Activated T-helper 17 cell treated with anti-CD3 and anti-CD28 coated beads, Interleukin-2, amount 50 U/mL, for 72 hours (primary cell): ENCODE measurements around the gene ABCG1. TPM values are rescaled to one million over a fixed set of nuclear protein-coding genes. Genes with fewer than 3 reads are reported as not detected.

Experiments used
- ATAC-seq: fragments of 150-1000 bp; cut with Tn5 transposase; replicated peaks from 2 replicates; pipeline ENCODE4 v1.10.0; 2021; ENCODE audit warnings: mild to moderate bottlenecking, moderate library complexity
- H3K27ac Mint-ChIP-seq: one replicate; pipeline ENCODE4 v1.8.0; 2022; ENCODE audit warnings: mixed read lengths
- H3K27me3 Mint-ChIP-seq: one replicate; pipeline ENCODE4 v1.8.0; 2022; ENCODE audit warnings: mixed read lengths
- H3K36me3 Mint-ChIP-seq: one replicate; pipeline ENCODE4 v1.8.0; 2022; ENCODE audit warnings: low read depth, mild to moderate bottlenecking, mixed read lengths
- H3K4me1 Mint-ChIP-seq: one replicate; pipeline ENCODE4 v1.8.0; 2022; ENCODE audit warnings: mixed read lengths
- H3K4me3 Mint-ChIP-seq: one replicate; pipeline ENCODE4 v1.8.0; 2022; ENCODE audit warnings: mild to moderate bottlenecking, mixed read lengths
- H3K9me3 Mint-ChIP-seq: one replicate; pipeline ENCODE4 v1.8.0; 2022; ENCODE audit warnings: mixed read lengths
- total RNA-seq, 2 donors: library from RNA; stranded (reverse); gene quantifications; one replicate each; pipeline ENCODE4 v1.2.3, GENCODE V29; 2022

The ABCG1 gene
- total RNA-seq, 2 donors from 2014 or later = 3.1 to 8.2 TPM

DNA sequence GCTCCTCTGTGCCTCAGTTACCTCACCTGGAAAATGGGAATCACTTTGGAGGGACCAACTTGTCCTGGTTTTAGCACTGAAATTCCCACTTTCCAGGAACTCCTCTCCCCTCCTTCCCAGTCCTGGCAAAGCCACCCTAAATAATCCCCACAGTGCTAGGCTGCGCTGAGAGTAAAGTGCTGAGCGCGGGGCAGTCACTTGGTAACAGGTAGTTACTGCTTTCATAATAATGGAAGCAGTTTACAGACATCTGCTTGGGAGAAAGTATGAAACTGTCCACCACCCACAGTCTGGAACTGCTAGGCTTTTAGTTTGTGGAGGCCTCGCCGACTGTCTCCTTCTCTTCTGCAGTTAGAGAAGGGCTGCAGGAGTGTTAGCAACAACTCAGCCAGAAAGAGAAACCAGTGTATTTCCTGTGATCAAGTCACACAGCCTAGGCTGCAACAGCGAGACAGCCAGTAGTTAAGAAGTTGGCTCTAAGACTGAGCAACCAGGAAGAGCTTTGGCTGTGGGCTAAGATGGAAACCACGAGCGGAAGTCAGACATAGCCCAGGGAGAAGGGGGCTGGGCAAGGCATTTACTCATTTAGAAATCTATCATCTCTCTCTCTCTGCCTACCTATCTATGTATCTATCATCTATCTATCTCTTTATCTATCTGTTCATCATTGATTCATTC lies 30.8 kb upstream of the ABCG1 start:
- H3K27me3 Mint-ChIP-seq = no peaks in the 10 kb centered on the region
- no peaks in the 10 kb centered on the region for H3K36me3 Mint-ChIP-seq
- peak overlapping the region; percentile 74 for H3K27ac Mint-ChIP-seq
- H3K4me3 Mint-ChIP-seq = peak overlapping the region; percentile 74
- H3K4me1 Mint-ChIP-seq = peaks cover 42% of the 10 kb centered on the region
- peak; percentile 92 for ATAC-seq
- no peaks in the 10 kb centered on the region for H3K9me3 Mint-ChIP-seq

DNA sequence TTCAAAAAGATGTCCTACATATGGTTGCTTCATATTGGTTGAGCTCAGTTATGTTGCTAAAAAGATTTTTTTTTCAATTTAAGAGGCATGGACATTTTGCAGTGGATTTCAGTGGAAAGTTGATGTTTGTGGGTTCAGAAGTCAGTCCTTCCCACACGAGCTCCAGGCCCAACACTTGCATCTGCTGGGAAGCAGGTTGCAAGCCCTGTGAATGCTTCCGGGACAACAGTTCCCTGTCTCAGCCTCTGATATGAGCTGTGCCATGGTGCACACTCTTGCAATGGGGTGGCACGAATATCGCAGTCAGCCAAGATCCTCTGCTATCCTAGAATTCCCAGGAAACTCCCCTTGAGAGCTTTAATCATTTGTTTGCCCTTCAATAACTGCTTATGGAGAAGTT lies 30.3 kb upstream of the ABCG1 start:
- peaks cover 47% of the 10 kb centered on the region for H3K4me1 Mint-ChIP-seq
- H3K36me3 Mint-ChIP-seq = no peaks in the 10 kb centered on the region
- no peaks in the 10 kb centered on the region for H3K27me3 Mint-ChIP-seq
- peak overlapping the region; percentile 74 for H3K4me3 Mint-ChIP-seq
- ATAC-seq = no peak
- no peaks in the 10 kb centered on the region for H3K9me3 Mint-ChIP-seq
- H3K27ac Mint-ChIP-seq = peak overlapping the region; percentile 74

DNA sequence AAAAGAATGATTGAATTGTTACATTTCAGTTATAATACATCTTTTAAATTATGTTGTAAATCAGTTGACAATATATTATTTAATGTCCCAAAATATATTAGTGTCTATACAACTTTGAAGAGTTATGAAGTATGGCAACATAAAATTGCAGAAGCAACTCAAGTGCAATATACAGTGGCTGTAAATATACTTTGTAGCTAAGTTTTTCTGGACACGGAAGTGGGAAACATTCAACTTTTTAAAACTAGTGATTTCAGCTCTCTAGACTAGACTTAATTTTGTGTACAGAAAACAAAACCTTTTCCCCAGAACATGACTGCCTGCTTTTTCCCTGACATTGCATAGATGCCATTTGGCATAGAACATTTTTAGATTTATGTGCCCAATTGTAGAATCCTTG lies 29.5 kb upstream of the ABCG1 start:
- H3K9me3 Mint-ChIP-seq = no peaks in the 10 kb centered on the region
- H3K27ac Mint-ChIP-seq = no peak overlapping the region
- peaks cover 49% of the 10 kb centered on the region for H3K4me1 Mint-ChIP-seq
- no peak overlapping the region for H3K4me3 Mint-ChIP-seq
- H3K27me3 Mint-ChIP-seq = no peaks in the 10 kb centered on the region
- no peak for ATAC-seq
- no peaks in the 10 kb centered on the region for H3K36me3 Mint-ChIP-seq

DNA sequence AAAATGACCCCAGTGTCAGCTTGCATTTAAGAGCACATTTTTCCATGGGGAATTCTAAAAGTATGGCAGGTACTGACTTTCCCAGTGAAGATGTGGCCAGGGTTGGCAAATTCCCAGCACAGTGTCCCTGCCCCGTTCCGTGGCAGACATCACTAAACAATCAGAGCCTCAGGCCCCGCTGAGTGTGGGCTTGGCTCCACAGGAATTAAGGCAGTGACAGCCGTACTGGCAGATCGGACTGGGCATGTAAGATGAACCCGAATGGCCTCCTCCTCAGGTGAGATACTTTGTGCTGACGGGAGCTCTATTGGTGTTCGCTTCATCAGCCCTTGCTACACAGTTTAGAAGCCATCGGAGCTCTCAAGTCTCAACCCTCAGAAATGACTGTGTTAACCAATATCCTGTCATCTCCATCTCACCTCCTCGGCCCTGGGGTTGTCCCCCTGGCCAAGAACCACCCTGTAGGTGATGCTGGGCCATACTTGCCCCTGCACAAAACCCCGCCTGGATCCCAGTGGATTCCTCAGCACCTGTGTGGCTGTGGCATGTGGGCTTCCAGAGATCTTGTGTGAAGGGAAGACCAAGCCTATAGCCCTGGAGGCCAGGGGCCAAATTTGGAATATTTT lies 29.0 kb upstream of the ABCG1 start:
- H3K27me3 Mint-ChIP-seq = no peaks in the 10 kb centered on the region
- peaks cover 49% of the 10 kb centered on the region for H3K4me1 Mint-ChIP-seq
- H3K27ac Mint-ChIP-seq = no peak overlapping the region
- H3K4me3 Mint-ChIP-seq = no peak overlapping the region
- H3K36me3 Mint-ChIP-seq = no peaks in the 10 kb centered on the region
- peak; percentile 47 for ATAC-seq
- H3K9me3 Mint-ChIP-seq = no peaks in the 10 kb centered on the region

DNA sequence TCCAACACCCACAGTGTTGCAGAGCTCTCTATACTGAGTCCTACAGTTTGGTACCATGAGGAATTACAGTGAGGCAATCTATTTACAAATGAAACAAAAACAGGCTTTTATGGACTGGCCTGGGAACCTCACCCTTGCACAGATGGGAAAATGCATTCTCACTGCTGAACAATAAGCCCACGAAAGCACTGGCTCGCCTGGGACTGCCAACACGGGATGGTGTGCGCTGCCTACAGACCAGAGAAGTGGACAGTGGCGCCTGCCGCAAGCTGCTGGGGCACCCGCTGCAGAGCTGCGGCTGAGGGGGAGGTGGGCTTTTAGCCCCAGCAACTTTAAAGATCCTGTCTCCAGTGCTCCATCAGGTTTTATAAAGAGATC lies 28.5 kb upstream of the ABCG1 start:
- Mint-ChIP-seq H3K4me1 (peaks cover 49% of the 10 kb centered on the region), H3K36me3 (no peaks in the 10 kb centered on the region), H3K27me3 (no peaks in the 10 kb centered on the region), H3K4me3 (no peak overlapping the region), H3K27ac (no peak overlapping the region), H3K9me3 (no peaks in the 10 kb centered on the region)
- ATAC-seq = no peak

DNA sequence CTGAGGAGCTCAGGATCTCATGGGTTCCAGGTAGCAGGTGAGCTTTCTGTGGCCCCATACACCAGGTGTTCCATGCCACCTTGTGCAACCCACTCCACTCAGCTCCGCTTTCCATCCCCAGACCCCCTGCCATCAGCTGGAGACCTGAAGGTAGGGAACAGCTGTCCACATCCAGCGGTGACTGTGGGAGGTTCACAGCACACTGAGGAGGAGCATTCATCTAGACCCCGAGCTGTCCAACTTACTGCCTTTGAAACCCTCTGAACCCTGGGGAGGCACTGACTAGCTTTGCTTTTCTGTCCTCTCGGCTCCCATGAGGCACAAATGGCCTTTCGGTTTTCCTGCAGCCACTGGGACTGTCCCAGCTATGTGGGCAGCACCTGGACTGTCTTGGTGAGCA lies 27.9 kb upstream of the ABCG1 start:
- no peak for ATAC-seq
- Mint-ChIP-seq H3K9me3 (no peaks in the 10 kb centered on the region), H3K4me1 (peaks cover 43% of the 10 kb centered on the region), H3K27ac (no peak overlapping the region), H3K36me3 (no peaks in the 10 kb centered on the region), H3K27me3 (no peaks in the 10 kb centered on the region), H3K4me3 (no peak overlapping the region)

DNA sequence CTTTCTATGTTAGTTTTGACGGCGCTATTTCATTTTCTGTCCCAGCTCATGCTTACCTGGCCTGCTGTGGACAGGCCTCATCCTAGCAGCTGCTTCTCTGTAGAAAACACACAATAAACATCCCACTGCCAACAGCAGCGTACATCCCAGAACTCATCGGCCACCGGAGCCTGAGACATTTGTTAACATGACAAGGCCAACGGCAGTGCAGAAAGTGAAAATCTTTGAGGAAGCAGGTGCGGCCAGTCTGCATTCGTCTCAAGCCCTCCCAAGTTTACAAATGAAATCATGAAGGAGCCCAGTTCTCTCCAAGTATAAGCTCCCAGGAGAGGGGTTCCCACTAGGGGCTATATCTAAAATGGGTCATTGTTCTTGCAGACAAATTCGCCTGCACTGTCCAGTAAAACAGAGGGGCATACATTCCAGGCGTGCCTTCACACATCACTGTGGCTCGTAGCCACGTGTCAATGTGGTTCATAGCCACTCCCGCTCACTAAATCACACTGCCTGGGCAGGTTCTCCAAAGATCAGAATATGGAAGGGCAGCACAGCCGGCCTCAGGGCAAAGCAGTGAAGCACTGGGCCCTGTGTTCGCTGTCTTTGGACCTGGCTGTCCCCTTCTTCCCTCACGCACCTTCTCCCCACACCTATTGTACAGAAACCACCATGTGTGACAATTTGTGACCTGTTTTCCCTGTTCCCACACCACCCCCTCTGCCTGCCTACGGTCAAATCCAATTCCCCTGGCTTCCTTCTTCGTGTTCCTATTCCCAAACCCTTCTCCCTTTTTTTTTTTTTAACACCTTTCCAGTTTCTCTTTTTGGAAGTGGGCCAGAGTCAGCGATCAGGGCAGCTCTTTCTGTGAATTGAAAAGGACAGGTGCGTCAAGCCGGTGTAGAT lies 27.0 kb upstream of the ABCG1 start:
- ATAC-seq = no peak
- Mint-ChIP-seq H3K27ac (peak overlapping the region; percentile 62), H3K4me1 (peaks cover 34% of the 10 kb centered on the region), H3K4me3 (no peak overlapping the region), H3K36me3 (no peaks in the 10 kb centered on the region), H3K9me3 (no peaks in the 10 kb centered on the region), H3K27me3 (no peaks in the 10 kb centered on the region)

DNA sequence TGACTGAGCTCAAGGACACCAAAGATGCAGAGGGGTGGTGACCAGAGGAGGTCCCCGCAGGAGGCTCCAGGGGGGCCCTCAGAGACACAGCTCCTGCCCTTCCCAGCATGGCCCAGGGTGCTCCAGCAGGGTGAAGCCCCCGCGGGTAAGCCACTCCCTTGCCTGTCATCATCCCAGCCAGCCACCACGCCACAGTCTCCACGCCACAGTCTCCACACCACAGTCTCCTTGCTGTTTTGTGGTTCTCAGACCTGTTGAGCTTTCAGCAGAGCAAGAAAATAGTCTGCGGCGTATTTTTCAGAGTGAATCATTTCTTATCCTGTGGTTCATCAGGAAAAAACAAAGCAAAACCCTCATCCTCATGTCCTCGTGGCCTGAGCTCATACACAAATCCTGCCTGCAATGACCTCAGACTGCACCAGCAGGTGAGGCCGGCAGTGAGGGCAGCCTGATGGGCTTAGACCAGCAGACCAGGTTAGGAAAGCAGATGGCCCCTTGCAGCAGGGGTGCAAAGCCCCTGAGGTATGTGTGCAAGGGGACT lies 25.7 kb upstream of the ABCG1 start:
- no peaks in the 10 kb centered on the region for H3K27me3 Mint-ChIP-seq
- peak overlapping the region; percentile 62 for H3K27ac Mint-ChIP-seq
- H3K9me3 Mint-ChIP-seq = no peaks in the 10 kb centered on the region
- H3K36me3 Mint-ChIP-seq = no peaks in the 10 kb centered on the region
- H3K4me3 Mint-ChIP-seq = peak overlapping the region; percentile 38
- peak; percentile 71 for ATAC-seq
- H3K4me1 Mint-ChIP-seq = peaks cover 26% of the 10 kb centered on the region

DNA sequence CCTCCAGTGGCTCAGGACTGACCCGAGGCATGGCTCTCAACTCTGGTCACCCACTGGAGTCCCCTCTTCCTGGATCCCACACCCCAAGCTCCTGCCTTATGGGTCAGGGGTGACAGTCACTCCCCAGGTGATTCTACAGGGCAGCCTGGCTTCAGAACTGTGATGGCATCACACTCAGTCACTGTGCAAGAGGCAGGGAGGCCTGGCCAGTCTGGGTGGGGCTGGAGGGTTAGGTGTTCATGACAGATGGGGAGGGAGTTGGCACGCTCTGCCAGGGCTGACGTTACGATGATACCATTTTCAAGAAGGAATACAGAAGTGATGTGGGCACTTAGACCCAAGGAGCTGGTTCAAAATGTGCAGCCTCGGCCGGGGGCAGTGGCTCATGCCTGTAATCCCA lies 25.2 kb upstream of the ABCG1 start:
- ATAC-seq = no peak
- Mint-ChIP-seq H3K9me3 (no peaks in the 10 kb centered on the region), H3K27ac (peak overlapping the region; percentile 62), H3K36me3 (no peaks in the 10 kb centered on the region), H3K4me3 (peak overlapping the region; percentile 38), H3K27me3 (no peaks in the 10 kb centered on the region), H3K4me1 (peaks cover 26% of the 10 kb centered on the region)

DNA sequence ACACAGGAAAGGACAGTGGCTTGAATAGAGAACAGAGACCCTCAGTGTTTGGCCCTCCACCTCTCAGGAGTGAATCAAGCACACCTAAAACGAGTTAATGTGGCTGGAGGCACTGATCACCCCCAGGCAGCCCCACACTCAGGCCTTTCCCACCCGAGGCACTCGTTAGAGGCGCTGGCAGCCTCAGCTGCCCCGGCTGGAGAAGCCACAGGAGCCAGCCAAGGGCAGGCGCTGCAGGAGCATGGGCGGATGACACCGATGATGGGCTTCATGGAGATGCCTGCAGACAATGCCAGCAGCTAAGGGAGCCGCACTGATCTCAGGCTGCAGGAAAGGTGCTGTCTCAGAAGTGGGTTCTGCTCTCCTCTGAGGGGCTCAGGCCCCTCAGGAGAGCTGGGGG lies 24.1 kb upstream of the ABCG1 start:
- Mint-ChIP-seq H3K36me3 (no peaks in the 10 kb centered on the region), H3K27ac (no peak overlapping the region), H3K27me3 (no peaks in the 10 kb centered on the region), H3K9me3 (no peaks in the 10 kb centered on the region), H3K4me3 (no peak overlapping the region), H3K4me1 (peaks cover 31% of the 10 kb centered on the region)
- ATAC-seq = no peak

DNA sequence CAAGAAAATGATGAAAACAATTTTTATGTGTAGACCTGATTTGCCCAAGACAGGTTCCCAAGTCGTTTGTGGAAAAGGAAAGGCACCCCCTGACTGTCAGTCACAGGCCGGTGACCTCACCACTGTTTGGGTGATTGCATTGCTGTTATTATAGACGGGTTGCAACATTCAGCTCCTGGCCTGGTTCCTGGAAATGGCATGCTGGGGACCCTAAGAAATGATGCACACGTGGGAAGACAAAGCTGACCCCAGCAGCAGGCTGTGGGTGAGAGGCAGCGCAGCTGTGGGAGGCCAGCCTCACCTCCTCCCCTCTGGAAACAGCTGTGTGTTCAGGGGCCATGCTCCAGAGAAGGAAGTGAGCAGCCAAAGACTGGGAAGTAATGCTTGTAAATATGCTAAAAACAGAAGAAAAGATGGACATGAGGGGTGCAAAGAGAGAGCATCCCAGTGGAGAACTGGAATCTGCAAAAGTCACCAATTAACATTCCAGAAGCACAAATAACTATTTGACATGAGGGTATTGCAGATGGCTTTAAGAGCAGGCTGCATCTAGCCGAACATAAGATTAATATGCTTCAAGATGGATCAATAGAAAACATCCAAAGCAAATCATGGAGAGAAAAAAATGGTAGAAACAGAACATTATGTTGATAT lies 23.4 kb upstream of the ABCG1 start:
- Mint-ChIP-seq H3K27me3 (no peaks in the 10 kb centered on the region), H3K4me3 (no peak overlapping the region), H3K9me3 (no peaks in the 10 kb centered on the region), H3K36me3 (no peaks in the 10 kb centered on the region), H3K4me1 (peaks cover 31% of the 10 kb centered on the region), H3K27ac (no peak overlapping the region)
- no peak for ATAC-seq

DNA sequence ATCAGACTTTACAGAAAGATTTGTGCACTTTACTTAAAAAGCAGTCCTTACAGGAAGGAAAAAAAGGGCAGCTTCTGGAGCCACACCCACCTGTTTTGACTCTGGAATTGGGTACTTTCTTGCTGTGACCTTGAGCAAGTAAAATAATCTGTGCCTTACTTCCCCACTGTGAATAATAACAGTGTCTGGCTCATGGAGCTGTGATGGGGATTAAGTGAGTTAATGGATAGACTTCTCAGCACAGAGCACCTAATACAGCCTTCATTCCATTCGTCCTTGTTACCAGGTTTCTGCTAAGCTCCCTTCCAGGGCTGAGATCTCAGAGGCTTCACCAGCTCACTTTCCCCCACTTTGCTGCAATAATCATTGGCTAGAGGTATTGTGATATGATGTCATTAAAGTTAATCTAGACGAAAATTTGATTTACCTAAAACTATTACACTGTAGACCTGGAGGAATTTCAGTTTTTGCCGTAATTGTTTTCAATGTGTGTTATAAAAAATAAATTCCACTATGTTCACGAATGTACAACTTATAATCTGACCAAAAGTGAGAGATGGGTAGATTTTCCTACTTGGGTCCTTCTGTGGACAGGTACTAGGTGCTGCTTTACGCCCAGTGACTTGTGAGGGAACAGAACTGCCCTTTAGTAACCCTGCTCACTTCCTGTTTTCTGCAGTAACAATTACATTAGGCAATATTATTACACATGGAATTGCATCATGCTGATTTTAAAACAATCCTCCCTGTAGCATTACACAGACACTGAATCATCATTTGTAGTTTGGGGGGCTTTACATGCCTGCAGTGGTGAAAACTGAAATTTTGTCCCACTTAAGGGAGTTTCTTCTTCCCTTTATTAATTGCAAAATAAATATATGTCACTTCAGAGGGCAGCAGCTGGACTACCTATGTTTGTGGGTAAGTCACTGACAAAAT lies 19.7 kb upstream of the ABCG1 start:
- Mint-ChIP-seq H3K27ac (peak overlapping the region; percentile 10), H3K36me3 (no peaks in the 10 kb centered on the region), H3K4me3 (peak overlapping the region; percentile 4), H3K9me3 (no peaks in the 10 kb centered on the region), H3K27me3 (no peaks in the 10 kb centered on the region), H3K4me1 (peaks cover 12% of the 10 kb centered on the region)
- ATAC-seq = peak; percentile 53

DNA sequence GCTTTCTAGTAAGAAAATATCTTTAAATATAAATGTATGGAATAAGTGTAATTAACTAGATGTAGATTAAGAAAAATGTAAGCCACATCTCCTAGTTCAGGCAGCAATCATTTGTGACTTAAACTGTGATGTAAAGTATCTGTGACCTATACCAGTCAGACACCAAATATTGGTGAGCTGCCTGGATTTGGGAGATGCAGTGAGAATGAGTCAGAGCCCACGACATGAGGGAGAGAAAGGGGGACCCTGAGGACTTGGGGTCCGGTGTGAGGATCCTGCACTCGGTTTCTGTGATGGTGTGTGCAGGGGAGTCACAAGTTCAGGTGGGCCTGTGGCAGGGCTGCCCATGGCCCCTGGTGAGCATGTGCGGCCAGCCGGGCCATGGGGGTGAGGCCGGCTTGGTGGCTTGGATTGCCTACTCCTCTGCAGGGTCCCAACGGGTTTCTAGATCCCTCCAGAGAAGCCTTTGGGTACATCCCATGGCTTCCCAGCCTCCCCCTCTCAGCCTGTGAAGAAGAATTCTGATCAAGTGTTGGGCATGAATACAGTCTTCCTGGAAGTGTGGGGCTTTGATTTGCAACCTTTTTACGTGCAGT lies 19.0 kb upstream of the ABCG1 start:
- H3K4me1 Mint-ChIP-seq = peaks cover 12% of the 10 kb centered on the region
- H3K36me3 Mint-ChIP-seq = no peaks in the 10 kb centered on the region
- H3K9me3 Mint-ChIP-seq = no peaks in the 10 kb centered on the region
- no peaks in the 10 kb centered on the region for H3K27me3 Mint-ChIP-seq
- ATAC-seq = no peak
- no peak overlapping the region for H3K4me3 Mint-ChIP-seq
- H3K27ac Mint-ChIP-seq = no peak overlapping the region
